ENCODE results near the gene TXN.

Gene TXN

DNA sequence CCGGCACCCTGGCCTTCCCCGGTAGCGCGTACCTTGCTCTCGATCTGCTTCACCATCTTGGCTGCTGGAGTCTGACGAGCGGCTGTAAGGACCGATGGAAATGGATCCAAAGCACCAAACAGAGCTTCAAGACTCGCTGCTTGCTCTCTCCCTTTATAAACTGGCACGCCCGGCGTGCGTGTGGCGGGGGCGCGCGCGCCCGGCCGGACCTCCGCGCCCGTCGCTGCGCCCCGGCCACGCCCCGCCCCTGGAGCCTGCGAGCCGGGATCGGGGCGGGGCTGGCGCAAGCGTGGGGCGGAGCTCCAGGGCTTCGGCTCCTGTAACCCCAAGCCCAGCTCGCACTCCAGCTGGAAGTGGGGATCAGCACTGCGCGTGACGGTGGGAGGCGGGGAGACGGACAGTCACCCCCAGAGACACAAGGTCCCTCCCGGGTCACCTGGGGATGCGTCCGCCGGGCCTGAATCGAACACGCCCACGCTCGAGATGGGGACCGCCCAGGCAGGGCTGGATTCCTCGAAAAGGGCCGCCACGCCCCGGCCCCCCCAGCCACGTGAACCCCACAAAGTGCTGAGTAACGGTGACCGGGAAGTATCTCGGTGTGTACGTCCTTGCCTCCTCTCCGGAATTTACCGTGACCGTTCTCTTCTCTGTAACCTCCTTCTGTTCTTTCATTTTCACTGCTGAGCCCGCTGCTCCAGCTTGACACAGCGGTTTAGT, at the start of gene TXN:
TSS of gene TXN (minus strand) at position 128 of the 717 bp plus-strand sequence. CDS start at position 56, 72 bp downstream.
- H3K4me1 Mint-ChIP-seq = peaks cover 22% of the 10 kb centered on the region
- peak within 1 kb of the TSS; percentile 99 for H3K4me3 Mint-ChIP-seq

DNA sequence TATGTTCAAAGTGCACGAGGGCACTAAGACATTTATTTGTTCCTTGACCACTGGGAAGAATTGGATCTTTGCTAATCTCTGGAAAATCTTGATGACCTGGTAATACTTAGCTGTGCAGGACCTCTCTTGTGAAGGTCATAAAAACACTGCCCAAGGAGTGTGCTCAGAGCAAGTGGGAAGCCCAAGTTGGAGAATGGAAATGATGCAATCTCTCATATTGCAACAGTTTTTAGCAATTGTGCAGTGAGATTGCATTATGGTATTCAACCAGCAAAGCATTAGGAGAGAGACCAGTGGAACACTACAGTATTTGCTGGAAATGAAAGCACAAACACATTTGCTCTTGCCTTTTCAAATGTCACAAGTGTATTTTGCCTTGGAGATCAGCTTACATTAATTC, 46.8 kb upstream of the TXN start:
- Mint-ChIP-seq H3K9me3 (peaks cover 3% of the 10 kb centered on the region), H3K36me3 (peaks cover 2% of the 10 kb centered on the region), H3K27me3 (peaks cover 16% of the 10 kb centered on the region), H3K4me3 (no peak overlapping the region), H3K4me1 (no peaks in the 10 kb centered on the region), H3K27ac (no peak overlapping the region)
- DNase-seq (ENCODE audit: low spot score in 2 of 2) (no peak), ATAC-seq (ENCODE audit: low read depth) (no peak)

More for the DNA sequence above, at the start of gene TXN:
- ATAC-seq (ENCODE audit: low read depth) = peak; percentile 78
- H3K9me3 Mint-ChIP-seq = no peaks in the 10 kb centered on the region
- peak; percentile 75 to 77 for DNase-seq (ENCODE audit: low spot score in 2 of 2)
- H3K27ac Mint-ChIP-seq = peak within 1 kb of the TSS; percentile 95
- no peaks in the 10 kb centered on the region for H3K27me3 Mint-ChIP-seq
- H3K36me3 Mint-ChIP-seq = no peaks in the 10 kb centered on the region

DNA sequence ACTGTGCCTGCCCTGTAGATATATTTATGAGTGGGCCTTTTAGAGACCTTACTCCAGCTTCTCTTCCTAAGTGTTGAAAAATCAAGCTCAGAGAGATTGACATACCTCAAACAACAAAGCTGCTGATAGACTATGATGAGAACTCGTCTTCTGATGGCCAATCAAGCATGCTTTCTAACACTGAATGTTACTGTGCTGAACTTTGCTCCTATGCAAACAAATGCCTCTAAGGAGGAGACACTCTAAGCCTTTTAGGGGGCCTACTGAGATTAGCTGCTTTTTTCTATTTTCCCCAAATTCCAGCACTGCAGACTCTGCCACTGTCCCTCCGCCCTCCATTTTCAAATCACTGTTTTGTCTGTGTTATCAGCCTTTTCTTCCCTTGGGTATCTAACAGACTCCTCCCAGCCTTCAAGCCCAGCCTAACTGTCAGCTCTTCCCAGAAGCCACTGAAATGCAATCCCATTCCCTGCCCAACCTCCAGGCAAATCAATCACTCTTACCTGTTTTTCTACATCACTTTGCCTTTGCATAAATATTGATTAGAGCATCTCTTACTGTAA, 41.8 kb upstream of the TXN start:
- no peak for ATAC-seq (ENCODE audit: low read depth)
- no peaks in the 10 kb centered on the region for H3K4me1 Mint-ChIP-seq
- H3K4me3 Mint-ChIP-seq = no peak overlapping the region

DNA sequence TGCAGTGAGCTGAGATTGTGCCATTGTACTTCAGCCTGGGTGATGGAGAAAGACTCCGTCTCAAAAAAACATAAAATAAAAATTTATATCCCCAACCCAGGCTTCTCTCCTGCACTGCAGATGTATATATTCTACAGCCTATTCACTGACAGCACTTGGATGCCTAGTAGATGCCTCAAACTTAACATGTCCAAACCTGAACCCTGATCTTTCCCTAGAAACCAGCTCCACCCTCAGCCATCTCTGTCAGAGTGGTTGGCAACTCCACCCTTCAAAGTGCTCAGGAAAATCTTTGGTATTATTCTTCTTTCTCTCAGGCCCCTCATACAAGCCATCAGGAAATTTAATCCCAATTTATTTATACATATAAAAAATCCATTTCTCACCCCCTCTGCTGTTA, 36.9 kb upstream of the TXN start:
- no peak for DNase-seq (ENCODE audit: low spot score in 2 of 2)
- Mint-ChIP-seq H3K27ac (no peak overlapping the region), H3K36me3 (no peaks in the 10 kb centered on the region), H3K4me3 (no peak overlapping the region), H3K27me3 (peaks cover 9% of the 10 kb centered on the region), H3K4me1 (no peaks in the 10 kb centered on the region), H3K9me3 (no peaks in the 10 kb centered on the region)
- ATAC-seq (ENCODE audit: low read depth) = no peak

More for the DNA sequence above, 41.8 kb upstream of the TXN start:
- DNase-seq (ENCODE audit: low spot score in 2 of 2) = no peak
- H3K9me3 Mint-ChIP-seq = no peaks in the 10 kb centered on the region
- H3K27ac Mint-ChIP-seq = no peak overlapping the region
- H3K36me3 Mint-ChIP-seq = no peaks in the 10 kb centered on the region
- H3K27me3 Mint-ChIP-seq = peaks cover 15% of the 10 kb centered on the region

DNA sequence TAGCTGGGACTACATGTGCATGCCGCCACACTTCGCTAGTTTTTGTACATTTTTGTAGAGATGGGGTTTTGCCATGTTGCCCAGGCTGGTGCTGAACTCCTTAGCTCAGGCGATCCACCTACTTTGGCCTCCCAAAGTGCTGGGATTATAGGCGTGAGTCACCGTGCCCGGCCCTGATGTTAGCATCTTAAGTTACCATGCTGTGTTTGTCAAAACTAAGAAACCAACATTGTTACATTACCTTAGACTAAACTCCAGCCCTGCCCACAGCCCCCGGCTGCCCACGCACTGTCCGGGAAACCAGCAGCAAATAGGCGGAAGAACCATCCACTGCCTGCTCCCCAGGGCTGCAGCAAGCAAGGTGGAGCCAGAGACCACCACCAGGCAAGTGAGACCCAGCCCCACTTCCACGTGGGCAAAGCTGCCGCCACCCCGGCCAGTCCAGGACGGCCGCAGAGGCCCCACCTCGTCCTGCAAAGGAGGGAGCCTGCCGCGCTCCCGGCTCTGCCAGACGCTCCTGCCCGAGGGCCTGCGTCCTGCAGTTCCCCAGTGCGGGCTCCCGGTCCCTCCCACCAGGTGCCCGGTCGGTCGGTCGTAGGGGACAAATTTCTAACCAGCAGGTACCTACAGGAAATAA, 35.7 kb upstream of the TXN start:
- Mint-ChIP-seq H3K4me1 (no peaks in the 10 kb centered on the region), H3K36me3 (no peaks in the 10 kb centered on the region), H3K9me3 (no peaks in the 10 kb centered on the region), H3K27ac (no peak overlapping the region), H3K27me3 (peaks cover 7% of the 10 kb centered on the region), H3K4me3 (no peak overlapping the region)
- no peak for ATAC-seq (ENCODE audit: low read depth)
- DNase-seq (ENCODE audit: low spot score in 2 of 2) = no peak

DNA sequence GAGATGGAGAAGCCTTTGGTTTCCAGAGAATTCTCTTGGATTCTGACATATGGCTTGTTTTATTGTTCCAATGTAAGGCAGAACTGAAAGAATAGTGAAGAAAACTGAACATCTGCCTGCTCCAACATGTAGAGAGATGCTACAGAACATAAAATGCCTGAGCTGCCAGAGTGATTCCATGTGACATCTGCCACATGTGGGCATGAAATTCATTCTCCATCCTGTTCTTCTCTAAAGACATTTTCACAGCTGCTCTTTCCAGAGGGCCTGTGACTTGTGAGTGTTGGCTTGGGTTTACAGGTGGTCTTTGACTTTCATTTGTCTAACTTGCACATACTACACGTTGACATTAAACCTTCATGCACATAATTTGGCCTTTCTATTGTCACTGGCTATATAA, 33.7 kb upstream of the TXN start:
- ATAC-seq (ENCODE audit: low read depth) (no peak), DNase-seq (ENCODE audit: low spot score in 2 of 2) (no peak)
- no peaks in the 10 kb centered on the region for H3K36me3 Mint-ChIP-seq
- peaks cover 9% of the 10 kb centered on the region for H3K27me3 Mint-ChIP-seq
- H3K4me3 Mint-ChIP-seq = no peak overlapping the region
- H3K4me1 Mint-ChIP-seq = peaks cover 3% of the 10 kb centered on the region
- H3K27ac Mint-ChIP-seq = no peak overlapping the region
- H3K9me3 Mint-ChIP-seq = no peaks in the 10 kb centered on the region

DNA sequence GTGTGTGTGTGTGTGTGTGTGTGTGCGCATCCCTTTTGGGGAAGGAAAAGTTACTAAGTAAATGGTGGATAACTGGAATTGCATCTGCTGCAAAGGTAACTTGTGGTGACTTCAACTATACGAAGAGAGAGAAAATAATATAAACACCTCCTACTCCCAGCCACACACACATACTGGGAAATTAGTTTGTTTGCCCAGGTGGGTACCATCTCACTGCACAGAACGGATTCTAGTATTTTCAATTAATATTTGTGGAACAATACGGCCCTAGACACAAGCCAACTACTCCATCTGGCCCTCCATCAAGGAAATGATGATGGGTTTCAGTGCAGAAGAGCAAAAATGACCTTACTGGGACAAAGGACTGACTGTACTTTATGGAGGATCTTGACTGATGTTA, 32.2 kb upstream of the TXN start:
- H3K36me3 Mint-ChIP-seq = no peaks in the 10 kb centered on the region

DNA sequence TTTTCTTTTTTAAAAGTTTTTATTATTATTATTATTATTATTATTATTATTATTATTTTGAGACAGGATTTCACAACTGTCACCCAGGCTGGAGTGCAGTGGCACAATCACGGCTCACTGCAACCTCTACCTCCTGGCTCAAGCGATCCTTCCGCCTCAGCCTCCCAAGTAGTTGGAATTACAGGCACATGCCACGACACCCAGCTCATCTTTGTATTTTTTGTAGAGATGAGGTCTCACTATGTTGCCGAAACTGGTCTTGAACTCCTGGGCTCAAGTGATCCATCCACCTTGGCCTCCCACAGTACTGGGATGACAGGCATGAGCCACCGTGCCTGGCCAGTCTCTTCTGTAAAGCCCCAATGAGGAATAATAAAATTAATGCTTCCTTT, 31.0 kb upstream of the TXN start:
- H3K9me3 Mint-ChIP-seq = no peaks in the 10 kb centered on the region
- no peak for ATAC-seq (ENCODE audit: low read depth)
- H3K4me1 Mint-ChIP-seq = peaks cover 3% of the 10 kb centered on the region

More for the DNA sequence above, 32.2 kb upstream of the TXN start:
- Mint-ChIP-seq H3K27ac (no peak overlapping the region), H3K9me3 (no peaks in the 10 kb centered on the region), H3K4me1 (peaks cover 3% of the 10 kb centered on the region), H3K27me3 (peaks cover 6% of the 10 kb centered on the region), H3K4me3 (no peak overlapping the region)
- no peak for ATAC-seq (ENCODE audit: low read depth)
- no peak for DNase-seq (ENCODE audit: low spot score in 2 of 2)

DNA sequence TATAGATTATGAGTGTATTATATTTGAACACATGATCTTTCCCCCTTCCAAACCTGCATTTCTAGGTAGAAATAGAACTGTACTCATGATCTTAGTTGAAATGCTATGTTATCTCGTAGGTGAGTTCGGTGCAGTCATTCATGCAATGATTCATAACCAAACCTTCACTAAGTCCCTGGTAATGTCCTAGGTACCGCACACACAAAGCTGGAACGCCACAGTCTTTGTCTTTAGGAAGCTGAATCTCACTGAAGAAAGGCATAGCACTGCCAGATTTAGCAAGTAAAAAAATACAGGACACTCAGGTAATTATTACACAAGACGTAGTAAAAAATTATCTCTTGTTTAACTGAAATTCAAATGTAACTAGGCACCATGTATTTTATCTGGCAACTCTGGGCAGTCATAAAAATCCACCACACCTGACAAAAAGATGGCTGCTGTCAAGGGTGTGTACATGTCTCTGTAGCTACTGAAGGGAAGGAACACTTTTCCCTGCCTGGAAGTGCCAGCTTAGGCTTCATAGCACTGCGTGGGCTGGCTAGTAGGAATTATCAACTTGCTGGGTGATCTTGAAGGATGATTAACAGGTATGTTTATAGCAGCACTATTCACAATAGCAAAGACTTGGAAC, 28.0 kb upstream of the TXN start:
- no peak for DNase-seq (ENCODE audit: low spot score in 2 of 2)
- Mint-ChIP-seq H3K4me3 (no peak overlapping the region), H3K36me3 (no peaks in the 10 kb centered on the region), H3K4me1 (peaks cover 3% of the 10 kb centered on the region), H3K9me3 (no peaks in the 10 kb centered on the region), H3K27ac (no peak overlapping the region), H3K27me3 (peaks cover 7% of the 10 kb centered on the region)
- ATAC-seq (ENCODE audit: low read depth) = no peak

More for the DNA sequence above, 31.0 kb upstream of the TXN start:
- H3K27ac Mint-ChIP-seq = no peak overlapping the region
- H3K36me3 Mint-ChIP-seq = no peaks in the 10 kb centered on the region
- peaks cover 4% of the 10 kb centered on the region for H3K27me3 Mint-ChIP-seq
- no peak overlapping the region for H3K4me3 Mint-ChIP-seq
- no peak for DNase-seq (ENCODE audit: low spot score in 2 of 2)

DNA sequence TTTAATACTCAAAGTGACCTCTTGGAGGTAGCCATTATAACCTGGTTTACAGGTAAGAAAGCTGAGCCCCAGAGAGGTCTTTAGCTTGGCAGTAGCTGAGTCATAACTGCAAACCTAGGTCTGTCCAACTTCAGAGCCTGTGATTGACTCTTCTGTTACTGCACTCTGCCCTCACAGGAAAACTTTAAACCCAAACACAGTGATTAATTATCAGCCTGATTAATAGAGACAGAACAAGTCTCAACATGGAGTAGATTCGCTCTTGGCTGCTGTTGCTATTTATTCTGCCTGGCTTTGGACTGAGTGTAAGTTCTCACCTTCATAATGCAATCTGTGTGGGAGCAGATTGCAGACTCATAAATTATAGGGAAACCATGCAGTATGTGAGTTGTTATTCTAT, 27.4 kb upstream of the TXN start:
- Mint-ChIP-seq H3K27me3 (peaks cover 7% of the 10 kb centered on the region), H3K4me3 (no peak overlapping the region), H3K4me1 (peaks cover 3% of the 10 kb centered on the region), H3K27ac (no peak overlapping the region), H3K36me3 (no peaks in the 10 kb centered on the region), H3K9me3 (no peaks in the 10 kb centered on the region)
- DNase-seq (ENCODE audit: low spot score in 2 of 2) = no peak
- no peak for ATAC-seq (ENCODE audit: low read depth)

DNA sequence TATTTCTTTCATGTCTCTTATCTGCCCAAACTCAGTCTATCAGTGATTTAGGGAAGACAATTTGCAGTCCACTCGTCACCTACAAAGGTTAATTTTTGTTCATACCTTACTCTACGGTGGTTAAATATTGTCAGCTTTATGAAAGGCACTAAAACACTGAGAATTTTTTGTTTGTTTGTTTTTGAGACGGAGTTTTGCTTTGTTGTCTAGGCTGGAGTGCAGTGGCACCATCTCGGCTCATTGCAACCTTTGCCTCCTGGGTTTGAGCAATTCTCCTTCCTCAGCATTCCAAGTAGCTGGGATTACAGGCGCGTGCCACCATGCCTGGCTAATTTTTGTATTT, 26.4 kb upstream of the TXN start:
- H3K27ac Mint-ChIP-seq = no peak overlapping the region
- peaks cover 7% of the 10 kb centered on the region for H3K27me3 Mint-ChIP-seq
- H3K36me3 Mint-ChIP-seq = no peaks in the 10 kb centered on the region
- no peaks in the 10 kb centered on the region for H3K9me3 Mint-ChIP-seq
- no peak overlapping the region for H3K4me3 Mint-ChIP-seq
- DNase-seq (ENCODE audit: low spot score in 2 of 2) (no peak), ATAC-seq (ENCODE audit: low read depth) (no peak)
- peaks cover 3% of the 10 kb centered on the region for H3K4me1 Mint-ChIP-seq

DNA sequence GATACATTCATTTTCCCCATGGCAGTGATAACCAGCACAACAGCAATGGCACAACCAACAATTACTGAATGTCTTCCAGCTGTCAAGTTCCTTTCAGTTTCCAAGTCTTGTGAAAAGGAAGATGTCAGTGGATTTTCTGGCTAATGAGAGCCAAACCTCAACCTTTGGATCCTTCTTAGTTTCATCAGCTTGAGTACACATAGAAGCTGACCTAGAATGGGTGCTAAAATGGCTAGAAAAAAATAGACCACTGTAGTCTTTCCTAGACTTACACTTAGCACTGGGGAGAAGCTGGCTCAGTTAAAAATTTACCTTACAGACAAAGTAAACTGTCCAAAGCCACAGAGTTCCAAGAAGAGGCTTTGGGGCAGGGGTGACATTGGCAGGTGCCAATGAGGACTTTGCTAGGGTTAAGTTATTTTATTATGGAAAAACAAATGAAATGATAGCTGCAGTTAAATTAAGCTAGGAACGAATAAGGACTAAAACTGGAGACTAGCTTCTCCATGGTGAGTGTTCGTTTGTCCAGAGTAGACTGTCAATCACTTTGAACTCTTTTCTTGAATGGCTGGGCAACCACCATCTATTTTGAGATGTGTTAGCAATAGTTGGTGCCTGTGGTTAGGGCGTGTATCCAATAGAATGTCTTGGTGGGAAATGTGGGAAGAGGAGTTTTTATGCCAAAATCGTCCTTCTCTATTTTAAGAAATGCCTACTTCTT, 25.9 kb upstream of the TXN start:
- Mint-ChIP-seq H3K4me3 (no peak overlapping the region), H3K27me3 (peaks cover 7% of the 10 kb centered on the region), H3K27ac (no peak overlapping the region), H3K9me3 (no peaks in the 10 kb centered on the region), H3K36me3 (no peaks in the 10 kb centered on the region), H3K4me1 (peaks cover 3% of the 10 kb centered on the region)
- no peak for DNase-seq (ENCODE audit: low spot score in 2 of 2)
- no peak for ATAC-seq (ENCODE audit: low read depth)

DNA sequence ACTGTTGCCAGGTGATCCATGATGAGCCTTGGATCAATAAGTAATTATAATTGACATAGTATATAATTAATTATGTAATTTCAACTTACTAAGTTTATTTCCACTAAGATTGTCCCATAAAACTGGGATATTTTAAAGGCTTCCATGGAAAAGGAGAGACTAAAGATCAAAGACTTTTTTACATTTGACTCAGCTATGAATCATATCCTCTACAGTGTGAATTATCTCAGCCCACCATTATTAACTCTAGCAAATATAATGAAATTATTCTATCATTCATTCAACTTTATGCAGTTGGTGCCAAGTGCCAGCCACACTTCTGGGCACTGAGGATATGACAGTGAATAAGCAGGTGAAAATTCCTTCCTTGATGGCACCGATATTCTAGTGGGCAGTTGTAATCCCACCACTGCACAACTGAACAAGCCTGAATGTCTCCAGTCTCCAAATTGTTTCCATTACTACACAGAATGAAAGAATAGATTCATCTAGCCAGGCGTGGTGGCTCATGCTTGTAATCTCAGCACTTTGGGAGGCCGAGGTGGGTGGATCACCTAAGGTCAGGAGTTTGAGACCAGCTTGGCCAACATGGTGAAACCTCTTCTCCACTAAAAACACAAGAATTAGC, 21.9 kb upstream of the TXN start:
- ATAC-seq (ENCODE audit: low read depth) = no peak
- no peak for DNase-seq (ENCODE audit: low spot score in 2 of 2)
- Mint-ChIP-seq H3K4me3 (no peak overlapping the region), H3K9me3 (no peaks in the 10 kb centered on the region), H3K4me1 (no peaks in the 10 kb centered on the region), H3K27me3 (peaks cover 6% of the 10 kb centered on the region), H3K36me3 (no peaks in the 10 kb centered on the region), H3K27ac (no peak overlapping the region)
